ENCODE results near the gene PSAPL1.

Gene PSAPL1, protein sequence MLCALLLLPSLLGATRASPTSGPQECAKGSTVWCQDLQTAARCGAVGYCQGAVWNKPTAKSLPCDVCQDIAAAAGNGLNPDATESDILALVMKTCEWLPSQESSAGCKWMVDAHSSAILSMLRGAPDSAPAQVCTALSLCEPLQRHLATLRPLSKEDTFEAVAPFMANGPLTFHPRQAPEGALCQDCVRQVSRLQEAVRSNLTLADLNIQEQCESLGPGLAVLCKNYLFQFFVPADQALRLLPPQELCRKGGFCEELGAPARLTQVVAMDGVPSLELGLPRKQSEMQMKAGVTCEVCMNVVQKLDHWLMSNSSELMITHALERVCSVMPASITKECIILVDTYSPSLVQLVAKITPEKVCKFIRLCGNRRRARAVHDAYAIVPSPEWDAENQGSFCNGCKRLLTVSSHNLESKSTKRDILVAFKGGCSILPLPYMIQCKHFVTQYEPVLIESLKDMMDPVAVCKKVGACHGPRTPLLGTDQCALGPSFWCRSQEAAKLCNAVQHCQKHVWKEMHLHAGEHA

GRCh38 chr4:7434766-7435150, at the start of gene PSAPL1:
TSS of gene PSAPL1 (minus strand) at chr4:7434930. CDS start at chr4:7434879, 51 bp downstream.
- Histone ChIP-seq H3K4me3 (ENCODE audit: low read length) (peak within 1 kb of the TSS; percentile 50), H3K27me3 (ENCODE audit: control insufficient read depth, insufficient read depth, low read length) (no peaks in the 10 kb centered on the region), H3K9ac (ENCODE audit: low read length) (peak within 1 kb of the TSS; percentile 55)

GRCh38 chr4:7481227-7481626, 46.5 kb upstream of the PSAPL1 start:
- no peaks in the 10 kb centered on the region for H3K27me3 ChIP-seq (ENCODE audit: control insufficient read depth, insufficient read depth, low read length)
- no peak overlapping the region for H3K4me3 ChIP-seq (ENCODE audit: low read length)
- H3K4me1 ChIP-seq (ENCODE audit: control insufficient read depth, insufficient read depth, low read length), result no peaks in the 10 kb centered on the region
- H3K36me3 ChIP-seq (ENCODE audit: control insufficient read depth, insufficient read depth, low read length), result no peaks in the 10 kb centered on the region
- H3K9ac ChIP-seq (ENCODE audit: low read length), result no peak overlapping the region
- no peaks in the 10 kb centered on the region for H3K9me3 ChIP-seq (ENCODE audit: control insufficient read depth, low read length)

More at GRCh38 chr4:7434766-7435150, at the start of gene PSAPL1:
- Histone ChIP-seq H3K4me1 (ENCODE audit: control insufficient read depth, insufficient read depth, low read length) (peaks cover 80% of the 10 kb centered on the region), H3K36me3 (ENCODE audit: control insufficient read depth, insufficient read depth, low read length) (no peaks in the 10 kb centered on the region), H3K9me3 (ENCODE audit: control insufficient read depth, low read length) (no peaks in the 10 kb centered on the region)

DNA sequence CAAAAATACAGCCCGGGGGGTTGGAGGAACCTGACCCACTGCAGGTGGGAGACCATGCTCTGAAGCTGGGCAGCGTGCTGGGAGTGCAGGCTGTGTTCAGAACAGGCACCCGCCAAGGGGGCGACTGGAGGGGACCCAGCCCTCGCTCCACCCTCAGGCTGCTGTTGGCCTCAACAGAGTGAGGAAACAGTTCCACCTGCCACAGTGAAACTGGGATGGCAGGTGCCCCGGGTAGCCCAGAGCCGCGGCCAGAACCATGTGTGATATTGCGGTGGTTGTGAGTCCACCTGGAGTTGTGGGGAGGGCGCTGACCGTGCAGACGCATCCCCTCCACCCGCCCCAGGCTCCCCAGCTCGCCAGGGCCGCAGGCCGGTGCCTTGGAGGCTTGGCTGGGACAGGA, 45.7 kb upstream of the PSAPL1 start:
- Histone ChIP-seq H3K9me3 (ENCODE audit: control insufficient read depth, low read length) (no peaks in the 10 kb centered on the region), H3K4me1 (ENCODE audit: control insufficient read depth, insufficient read depth, low read length) (no peaks in the 10 kb centered on the region), H3K27me3 (ENCODE audit: control insufficient read depth, insufficient read depth, low read length) (no peaks in the 10 kb centered on the region), H3K4me3 (ENCODE audit: low read length) (no peak overlapping the region), H3K36me3 (ENCODE audit: control insufficient read depth, insufficient read depth, low read length) (no peaks in the 10 kb centered on the region), H3K9ac (ENCODE audit: low read length) (no peak overlapping the region)

- no peaks in the 10 kb centered on the region for H3K9me3 ChIP-seq (ENCODE audit: control insufficient read depth, low read length)
- H3K4me3 ChIP-seq (ENCODE audit: low read length), result no peak overlapping the region
- H3K27me3 ChIP-seq (ENCODE audit: control insufficient read depth, insufficient read depth, low read length), result no peaks in the 10 kb centered on the region
Measured at GRCh38 chr4:7478665-7479064, 43.9 kb upstream of the PSAPL1 start.

GRCh38 chr4:7477695-7478094, 43.0 kb upstream of the PSAPL1 start:
- Histone ChIP-seq H3K36me3 (ENCODE audit: control insufficient read depth, insufficient read depth, low read length) (no peaks in the 10 kb centered on the region), H3K9me3 (ENCODE audit: control insufficient read depth, low read length) (no peaks in the 10 kb centered on the region), H3K9ac (ENCODE audit: low read length) (no peak overlapping the region), H3K4me3 (ENCODE audit: low read length) (no peak overlapping the region), H3K4me1 (ENCODE audit: control insufficient read depth, insufficient read depth, low read length) (no peaks in the 10 kb centered on the region), H3K27me3 (ENCODE audit: control insufficient read depth, insufficient read depth, low read length) (no peaks in the 10 kb centered on the region)

More at GRCh38 chr4:7478665-7479064, 43.9 kb upstream of the PSAPL1 start:
- H3K36me3 ChIP-seq (ENCODE audit: control insufficient read depth, insufficient read depth, low read length), result no peaks in the 10 kb centered on the region
- no peak overlapping the region for H3K9ac ChIP-seq (ENCODE audit: low read length)
- no peaks in the 10 kb centered on the region for H3K4me1 ChIP-seq (ENCODE audit: control insufficient read depth, insufficient read depth, low read length)

GRCh38 chr4:7476820-7477219, 42.1 kb upstream of the PSAPL1 start:
- Histone ChIP-seq H3K9me3 (ENCODE audit: control insufficient read depth, low read length) (no peaks in the 10 kb centered on the region), H3K27me3 (ENCODE audit: control insufficient read depth, insufficient read depth, low read length) (peaks cover 1% of the 10 kb centered on the region), H3K9ac (ENCODE audit: low read length) (no peak overlapping the region), H3K4me3 (ENCODE audit: low read length) (no peak overlapping the region), H3K36me3 (ENCODE audit: control insufficient read depth, insufficient read depth, low read length) (no peaks in the 10 kb centered on the region), H3K4me1 (ENCODE audit: control insufficient read depth, insufficient read depth, low read length) (no peaks in the 10 kb centered on the region)

GRCh38 chr4:7475207-7475606, 40.5 kb upstream of the PSAPL1 start:
- Histone ChIP-seq H3K9me3 (ENCODE audit: control insufficient read depth, low read length) (no peaks in the 10 kb centered on the region), H3K27me3 (ENCODE audit: control insufficient read depth, insufficient read depth, low read length) (peaks cover 4% of the 10 kb centered on the region), H3K9ac (ENCODE audit: low read length) (no peak overlapping the region), H3K4me1 (ENCODE audit: control insufficient read depth, insufficient read depth, low read length) (no peaks in the 10 kb centered on the region), H3K4me3 (ENCODE audit: low read length) (no peak overlapping the region), H3K36me3 (ENCODE audit: control insufficient read depth, insufficient read depth, low read length) (no peaks in the 10 kb centered on the region)

- no peak overlapping the region for H3K9ac ChIP-seq (ENCODE audit: low read length)
- no peaks in the 10 kb centered on the region for H3K4me1 ChIP-seq (ENCODE audit: control insufficient read depth, insufficient read depth, low read length)
- H3K4me3 ChIP-seq (ENCODE audit: low read length), result no peak overlapping the region
- H3K36me3 ChIP-seq (ENCODE audit: control insufficient read depth, insufficient read depth, low read length), result no peaks in the 10 kb centered on the region
- H3K9me3 ChIP-seq (ENCODE audit: control insufficient read depth, low read length), result no peaks in the 10 kb centered on the region
- H3K27me3 ChIP-seq (ENCODE audit: control insufficient read depth, insufficient read depth, low read length), result peaks cover 4% of the 10 kb centered on the region
Measured at GRCh38 chr4:7474320-7474719, 39.6 kb upstream of the PSAPL1 start.

GRCh38 chr4:7473081-7473480, 38.4 kb upstream of the PSAPL1 start:
- Histone ChIP-seq H3K4me1 (ENCODE audit: control insufficient read depth, insufficient read depth, low read length) (no peaks in the 10 kb centered on the region), H3K27me3 (ENCODE audit: control insufficient read depth, insufficient read depth, low read length) (peaks cover 4% of the 10 kb centered on the region), H3K36me3 (ENCODE audit: control insufficient read depth, insufficient read depth, low read length) (no peaks in the 10 kb centered on the region), H3K4me3 (ENCODE audit: low read length) (no peak overlapping the region), H3K9me3 (ENCODE audit: control insufficient read depth, low read length) (no peaks in the 10 kb centered on the region), H3K9ac (ENCODE audit: low read length) (no peak overlapping the region)

DNA sequence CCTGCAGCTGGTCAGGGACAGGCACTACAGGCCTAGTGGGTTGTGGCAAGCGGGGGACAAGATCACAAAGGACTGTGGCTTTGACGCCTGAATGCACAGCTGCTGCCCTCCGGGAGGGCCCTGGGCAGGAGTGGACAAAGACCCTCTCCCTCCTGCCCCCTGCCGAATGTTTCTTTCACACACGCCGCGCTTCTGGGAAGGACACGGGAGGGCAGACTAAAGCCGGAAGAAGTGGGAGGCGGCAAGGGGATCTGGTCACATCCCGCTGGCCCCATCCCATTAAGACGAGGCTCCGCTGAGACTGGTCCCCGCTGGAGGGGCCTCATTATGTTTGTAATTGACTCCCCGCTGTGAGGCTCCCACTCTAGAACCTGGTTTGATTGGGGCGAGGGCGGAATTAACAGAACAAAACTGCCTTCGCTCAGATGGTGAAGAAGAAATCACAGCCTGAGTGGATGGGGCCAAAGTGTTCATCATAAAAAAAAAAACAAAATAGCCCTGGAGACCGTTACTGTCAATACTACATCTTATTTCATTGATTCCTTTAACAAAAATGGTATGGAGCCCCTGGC, 37.8 kb upstream of the PSAPL1 start:
- H3K4me3 ChIP-seq (ENCODE audit: low read length), result no peak overlapping the region
- no peak overlapping the region for H3K9ac ChIP-seq (ENCODE audit: low read length)
- peaks cover 4% of the 10 kb centered on the region for H3K27me3 ChIP-seq (ENCODE audit: control insufficient read depth, insufficient read depth, low read length)
- H3K4me1 ChIP-seq (ENCODE audit: control insufficient read depth, insufficient read depth, low read length), result no peaks in the 10 kb centered on the region
- no peaks in the 10 kb centered on the region for H3K9me3 ChIP-seq (ENCODE audit: control insufficient read depth, low read length)
- no peaks in the 10 kb centered on the region for H3K36me3 ChIP-seq (ENCODE audit: control insufficient read depth, insufficient read depth, low read length)

- Histone ChIP-seq H3K9ac (ENCODE audit: low read length) (no peak overlapping the region), H3K4me3 (ENCODE audit: low read length) (no peak overlapping the region), H3K27me3 (ENCODE audit: control insufficient read depth, insufficient read depth, low read length) (peaks cover 4% of the 10 kb centered on the region), H3K4me1 (ENCODE audit: control insufficient read depth, insufficient read depth, low read length) (no peaks in the 10 kb centered on the region), H3K9me3 (ENCODE audit: control insufficient read depth, low read length) (no peaks in the 10 kb centered on the region), H3K36me3 (ENCODE audit: control insufficient read depth, insufficient read depth, low read length) (no peaks in the 10 kb centered on the region)
Measured at GRCh38 chr4:7470522-7471128, 35.9 kb upstream of the PSAPL1 start.

DNA sequence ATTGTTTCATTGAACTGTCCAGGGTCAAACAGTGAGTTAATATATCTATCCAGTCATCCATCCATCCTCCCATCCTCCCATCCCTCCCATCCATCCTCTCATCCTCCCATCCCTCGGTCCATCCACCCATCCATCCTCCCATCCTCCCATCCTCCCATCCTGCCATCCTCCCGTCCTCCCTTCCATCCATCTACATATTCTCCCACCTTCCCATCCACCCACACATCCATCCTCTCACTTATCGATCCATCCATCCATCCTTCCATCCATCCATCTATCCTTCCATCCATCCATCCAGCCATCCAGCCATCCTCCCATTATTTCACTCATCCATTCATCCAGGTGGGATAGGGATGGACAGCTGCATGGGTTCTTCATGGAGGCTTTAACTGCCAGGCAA, 35.4 kb upstream of the PSAPL1 start:
- Histone ChIP-seq H3K4me1 (ENCODE audit: control insufficient read depth, insufficient read depth, low read length) (no peaks in the 10 kb centered on the region), H3K9ac (ENCODE audit: low read length) (no peak overlapping the region), H3K4me3 (ENCODE audit: low read length) (no peak overlapping the region), H3K9me3 (ENCODE audit: control insufficient read depth, low read length) (no peaks in the 10 kb centered on the region), H3K36me3 (ENCODE audit: control insufficient read depth, insufficient read depth, low read length) (no peaks in the 10 kb centered on the region), H3K27me3 (ENCODE audit: control insufficient read depth, insufficient read depth, low read length) (peaks cover 4% of the 10 kb centered on the region)

Measured in mucosa of stomach (tissue), 1 donor.